Type B pancreatic cell (in vitro differentiated cells): ENCODE results near the gene CCSER2. TPM values are rescaled to one million over a fixed set of nuclear protein-coding genes. Genes with fewer than 3 reads are reported as not detected.

Source experiments
- DNase-seq: peaks from one replicate; pipeline ENCODE4 v3.0.0; 2021; ENCODE audit warnings: mixed read lengths; ENCODE audit not compliant: unreplicated experiment; ENCODE audit errors: extremely low spot score
- H3K27ac Mint-ChIP-seq: 2 replicates; pipeline ENCODE4 v1.8.0; 2021; ENCODE audit warnings: mild to moderate bottlenecking, mixed read lengths
- H3K27me3 Mint-ChIP-seq: 2 replicates; pipeline ENCODE4 v1.8.0; 2021; ENCODE audit warnings: mixed read lengths
- H3K36me3 Mint-ChIP-seq: 2 replicates; pipeline ENCODE4 v1.8.0; 2021; ENCODE audit warnings: mixed read lengths
- H3K4me1 Mint-ChIP-seq: one replicate; pipeline ENCODE4 v1.8.0; 2021; ENCODE audit warnings: mixed read lengths; ENCODE audit not compliant: unreplicated experiment
- H3K4me3 Mint-ChIP-seq: 2 replicates; pipeline ENCODE4 v1.8.0; 2021; ENCODE audit warnings: mild to moderate bottlenecking, mixed read lengths
- H3K9me3 Mint-ChIP-seq: 2 replicates; pipeline ENCODE4 v1.8.0; 2021; ENCODE audit warnings: mixed read lengths
- total RNA-seq: library from RNA; stranded (reverse); gene quantifications from 2 replicates; pipeline ENCODE4 v1.2.1, GENCODE V29; 2021; ENCODE audit warnings: low replicate concordance
- TF ChIP-seq, protein P1 (sequence below): fragments of 200-600 bp; sonication (generic); conservative IDR thresholded peaks from 2 replicates; pipeline ENCODE4 v1.5.0; 2021; ENCODE audit warnings: antibody characterized with exemption, mild to moderate bottlenecking

Gene CCSER2
- total RNA-seq, 1 donor from 2014 or later, result 43.9 TPM

GRCh38 chr10:84366041-84366440, 37.7 kb downstream of the CCSER2 start:
- Mint-ChIP-seq H3K36me3 (peaks cover 5% of the 10 kb centered on the region), H3K4me1 (peaks cover 13% of the 10 kb centered on the region), H3K27me3 (no peaks in the 10 kb centered on the region), H3K4me3 (no peak overlapping the region), H3K27ac (no peak overlapping the region), H3K9me3 (no peaks in the 10 kb centered on the region)
- TF ChIP-seq, protein P1, sequence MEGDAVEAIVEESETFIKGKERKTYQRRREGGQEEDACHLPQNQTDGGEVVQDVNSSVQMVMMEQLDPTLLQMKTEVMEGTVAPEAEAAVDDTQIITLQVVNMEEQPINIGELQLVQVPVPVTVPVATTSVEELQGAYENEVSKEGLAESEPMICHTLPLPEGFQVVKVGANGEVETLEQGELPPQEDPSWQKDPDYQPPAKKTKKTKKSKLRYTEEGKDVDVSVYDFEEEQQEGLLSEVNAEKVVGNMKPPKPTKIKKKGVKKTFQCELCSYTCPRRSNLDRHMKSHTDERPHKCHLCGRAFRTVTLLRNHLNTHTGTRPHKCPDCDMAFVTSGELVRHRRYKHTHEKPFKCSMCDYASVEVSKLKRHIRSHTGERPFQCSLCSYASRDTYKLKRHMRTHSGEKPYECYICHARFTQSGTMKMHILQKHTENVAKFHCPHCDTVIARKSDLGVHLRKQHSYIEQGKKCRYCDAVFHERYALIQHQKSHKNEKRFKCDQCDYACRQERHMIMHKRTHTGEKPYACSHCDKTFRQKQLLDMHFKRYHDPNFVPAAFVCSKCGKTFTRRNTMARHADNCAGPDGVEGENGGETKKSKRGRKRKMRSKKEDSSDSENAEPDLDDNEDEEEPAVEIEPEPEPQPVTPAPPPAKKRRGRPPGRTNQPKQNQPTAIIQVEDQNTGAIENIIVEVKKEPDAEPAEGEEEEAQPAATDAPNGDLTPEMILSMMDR, result no peak
- DNase-seq, result no peak

GRCh38 chr10:84367256-84367655, 38.9 kb downstream of the CCSER2 start:
- H3K27ac Mint-ChIP-seq, result no peak overlapping the region
- H3K4me3 Mint-ChIP-seq, result no peak overlapping the region
- no peaks in the 10 kb centered on the region for H3K9me3 Mint-ChIP-seq
- TF ChIP-seq, protein P1, result no peak
- H3K4me1 Mint-ChIP-seq, result peaks cover 8% of the 10 kb centered on the region
- H3K36me3 Mint-ChIP-seq, result peaks cover 13% of the 10 kb centered on the region
- no peaks in the 10 kb centered on the region for H3K27me3 Mint-ChIP-seq
- DNase-seq, result no peak

DNA sequence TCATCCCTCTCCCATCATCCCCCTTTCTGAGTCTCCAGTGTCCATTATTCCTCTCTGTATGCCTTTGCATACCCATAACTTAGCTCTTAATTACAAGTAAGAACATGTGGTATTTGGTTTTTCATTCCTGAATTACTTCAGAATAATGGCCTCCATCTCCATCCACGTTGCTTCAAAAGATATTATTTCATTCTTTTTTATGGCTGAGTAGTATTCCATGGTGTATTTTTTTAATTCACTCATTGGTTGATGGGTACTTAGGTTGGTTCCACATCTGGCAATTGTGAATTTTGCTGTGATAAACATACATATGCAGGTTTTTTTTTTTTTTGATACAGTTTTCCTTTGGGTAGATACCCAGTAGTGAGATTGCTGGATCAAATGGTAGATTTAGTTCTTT, 40.4 kb downstream of the CCSER2 start:
- no peak for DNase-seq
- peaks cover 13% of the 10 kb centered on the region for H3K36me3 Mint-ChIP-seq
- no peak overlapping the region for H3K4me3 Mint-ChIP-seq
- H3K9me3 Mint-ChIP-seq, result no peaks in the 10 kb centered on the region
- H3K27ac Mint-ChIP-seq, result no peak overlapping the region
- H3K4me1 Mint-ChIP-seq, result peaks cover 6% of the 10 kb centered on the region
- H3K27me3 Mint-ChIP-seq, result no peaks in the 10 kb centered on the region
- TF ChIP-seq, protein P1, result no peak

DNA sequence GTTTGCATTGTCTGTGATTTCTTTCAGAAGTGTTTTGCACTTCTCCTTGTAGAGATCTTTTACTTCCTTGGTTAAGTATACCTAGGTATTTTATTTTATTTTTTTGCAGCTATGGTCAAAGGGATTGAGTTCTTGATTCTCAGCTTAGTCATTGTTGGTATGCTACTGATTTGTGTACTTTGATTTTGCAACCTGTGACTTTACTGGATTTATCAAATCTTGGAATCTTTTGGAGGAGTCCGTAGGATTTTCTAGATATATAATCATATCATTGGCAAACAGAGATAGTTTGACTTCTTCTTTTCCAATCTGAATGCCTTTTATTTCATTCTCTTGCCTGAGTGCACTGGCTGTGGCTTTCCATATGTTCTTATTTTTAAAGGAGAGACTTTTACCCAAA, 41.9 kb downstream of the CCSER2 start:
- H3K27me3 Mint-ChIP-seq, result no peaks in the 10 kb centered on the region
- no peak overlapping the region for H3K4me3 Mint-ChIP-seq
- peaks cover 9% of the 10 kb centered on the region for H3K4me1 Mint-ChIP-seq
- TF ChIP-seq, protein P1, result no peak
- no peak overlapping the region for H3K27ac Mint-ChIP-seq
- no peaks in the 10 kb centered on the region for H3K9me3 Mint-ChIP-seq
- no peak for DNase-seq
- H3K36me3 Mint-ChIP-seq, result peaks cover 19% of the 10 kb centered on the region

- peaks cover 9% of the 10 kb centered on the region for H3K4me1 Mint-ChIP-seq
- TF ChIP-seq, protein P1, result no peak
- peaks cover 23% of the 10 kb centered on the region for H3K36me3 Mint-ChIP-seq
- no peaks in the 10 kb centered on the region for H3K27me3 Mint-ChIP-seq
- no peak overlapping the region for H3K27ac Mint-ChIP-seq
- no peaks in the 10 kb centered on the region for H3K9me3 Mint-ChIP-seq
- H3K4me3 Mint-ChIP-seq, result no peak overlapping the region
- no peak for DNase-seq
These were observed 43.6 kb downstream of the CCSER2 start for GRCh38 chr10:84371944-84372343.

- TF ChIP-seq, protein P1, result no peak
- H3K27me3 Mint-ChIP-seq, result no peaks in the 10 kb centered on the region
- no peaks in the 10 kb centered on the region for H3K9me3 Mint-ChIP-seq
- H3K4me1 Mint-ChIP-seq, result peaks cover 3% of the 10 kb centered on the region
- no peak overlapping the region for H3K27ac Mint-ChIP-seq
- peaks cover 19% of the 10 kb centered on the region for H3K36me3 Mint-ChIP-seq
- no peak for DNase-seq
- no peak overlapping the region for H3K4me3 Mint-ChIP-seq
These were observed 44.6 kb downstream of the CCSER2 start for GRCh38 chr10:84373000-84373399.
